ENCODE results near the gene FBXW8.

DNA sequence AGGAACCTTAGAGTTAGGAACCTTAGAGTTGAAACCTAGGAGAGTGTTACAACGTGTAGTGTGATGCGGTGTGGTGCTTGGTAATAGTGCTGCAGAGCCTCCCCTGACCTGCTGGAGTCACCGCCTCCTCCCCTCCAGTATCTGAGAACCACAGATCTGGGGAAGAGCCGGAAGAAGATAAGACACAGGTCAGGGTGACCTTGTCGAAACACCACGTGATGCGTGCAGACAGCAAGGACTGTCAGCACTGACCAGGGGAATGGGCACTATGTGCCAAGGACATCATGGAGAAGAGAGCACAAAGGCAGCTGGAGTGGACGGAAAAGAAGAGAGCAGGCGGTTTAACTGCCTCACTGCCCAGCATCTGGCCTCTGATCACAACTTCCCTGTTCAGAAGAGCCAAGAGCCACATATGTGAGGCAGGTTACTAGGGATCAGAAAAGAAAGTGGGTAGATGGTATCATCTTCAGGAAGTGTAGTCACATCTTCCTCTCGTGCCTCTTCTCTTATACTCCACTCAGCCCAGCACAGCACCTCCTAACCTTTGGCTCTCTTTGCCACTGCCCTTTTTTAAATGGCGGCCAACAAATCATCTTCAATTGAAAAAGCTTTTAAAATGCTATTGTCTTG lies 94.8 kb downstream of the FBXW8 start:
- no peak for TF ChIP-seq EZH2 (IDR thresholded peaks at IDR 0.05; ENCODE audit: low read depth)
- TF ChIP-seq, protein P1, sequence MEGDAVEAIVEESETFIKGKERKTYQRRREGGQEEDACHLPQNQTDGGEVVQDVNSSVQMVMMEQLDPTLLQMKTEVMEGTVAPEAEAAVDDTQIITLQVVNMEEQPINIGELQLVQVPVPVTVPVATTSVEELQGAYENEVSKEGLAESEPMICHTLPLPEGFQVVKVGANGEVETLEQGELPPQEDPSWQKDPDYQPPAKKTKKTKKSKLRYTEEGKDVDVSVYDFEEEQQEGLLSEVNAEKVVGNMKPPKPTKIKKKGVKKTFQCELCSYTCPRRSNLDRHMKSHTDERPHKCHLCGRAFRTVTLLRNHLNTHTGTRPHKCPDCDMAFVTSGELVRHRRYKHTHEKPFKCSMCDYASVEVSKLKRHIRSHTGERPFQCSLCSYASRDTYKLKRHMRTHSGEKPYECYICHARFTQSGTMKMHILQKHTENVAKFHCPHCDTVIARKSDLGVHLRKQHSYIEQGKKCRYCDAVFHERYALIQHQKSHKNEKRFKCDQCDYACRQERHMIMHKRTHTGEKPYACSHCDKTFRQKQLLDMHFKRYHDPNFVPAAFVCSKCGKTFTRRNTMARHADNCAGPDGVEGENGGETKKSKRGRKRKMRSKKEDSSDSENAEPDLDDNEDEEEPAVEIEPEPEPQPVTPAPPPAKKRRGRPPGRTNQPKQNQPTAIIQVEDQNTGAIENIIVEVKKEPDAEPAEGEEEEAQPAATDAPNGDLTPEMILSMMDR (conservative IDR thresholded peaks at IDR 0.05) = no peak

Measured in PC-9 (cell line).